ENCODE results near the gene BHMT2.

- no peak for TF ChIP-seq CTCF (IDR thresholded peaks at IDR 0.05; ENCODE audit: low read depth, low read length, poor library complexity, severe bottlenecking)
- TF ChIP-seq EZH2phosphoT487 (IDR thresholded peaks at IDR 0.05; ENCODE audit: borderline replicate concordance, low read length): no peak
Observed at GRCh38 chr5:79048437-79048836, 21.1 kb upstream of the BHMT2 start.
